HepG2 (cell line): ENCODE data around the gene PTPRCAP. TPM values are rescaled to one million over a fixed set of nuclear protein-coding genes. Genes with fewer than 3 reads are reported as not detected.

Experiments
- ATAC-seq: fragments of 200-7000 bp; cut with Tn5 transposase; 3 replicates; pipeline ENCODE4 v1.9.1; 2020; ENCODE audit warnings: mild to moderate bottlenecking, moderate library complexity
- BruUV-seq: library from RNA; stranded (reverse); fragments of 400-500 nt; replicated peaks from 2 replicates; lab custom pipeline; 2021; lab: Mats Ljungman, UMichigan
- CTCF ChIA-PET: fragments of 300-600 bp; formaldehyde crosslinking; extraction: SDS; loops from one replicate; lab custom pipeline; 2021; ENCODE audit warnings: low total read pairs, inconsistent platforms, low intra/inter-chr PET ratio; lab: Yijun Ruan, JAX
- POLR2A ChIA-PET: fragments of 350-600 bp; sonication (Branson Sonifier 250); formaldehyde crosslinking; loops from one replicate; lab custom pipeline; 2020; ENCODE audit warnings: antibody characterized with exemption, inconsistent platforms; lab: Yijun Ruan, JAX
- DNase-seq: peaks from one replicate; pipeline ENCODE4 v3.0.0-alpha.2; 2015; ENCODE audit warnings: low spot score
- FAIRE-seq: peaks from 3 replicates; lab custom pipeline; 2011; peaks lifted over from hg19 to GRCh38; lab: Jason Lieb, UNC
- H2AFZ ChIP-seq: one replicate; pipeline ENCODE4 v1.6.1; 2011; ENCODE audit warnings: low read length, inconsistent platforms
- H3K27ac ChIP-seq: fragments of 300-600 bp; 3 replicates; pipeline ENCODE4 v1.8.0; 2011; ENCODE audit warnings: mixed run types, mild to moderate bottlenecking, mixed read lengths, low read length, inconsistent platforms; ENCODE audit not compliant: insufficient read depth; ENCODE audit errors: extremely low read length
- H3K27me3 ChIP-seq, 2 experiments: fragments of 200-600 bp in 1 of 2; 2 replicates in 1 of 2; 3 replicates in 1 of 2; pipeline versions ENCODE4 v1.6.0 to v1.8.0; 2011; ENCODE audit warnings: low read length in 2 of 2, mild to moderate bottlenecking in 2 of 2, moderate library complexity in 2 of 2, inconsistent platforms in 1 of 2; ENCODE audit not compliant: insufficient read depth in 2 of 2, control insufficient read depth in 1 of 2
- H3K36me3 ChIP-seq, 2 experiments: fragments of 200-600 bp in 1 of 2; replicated peaks in 1 of 2; 2 replicates in 1 of 2; 3 replicates in 1 of 2; pipeline versions ENCODE4 v1.5.1 to v1.8.0; 2011; ENCODE audit warnings: low read length in 2 of 2, inconsistent platforms in 1 of 2; ENCODE audit not compliant: insufficient read depth in 2 of 2, control insufficient read depth in 1 of 2
- H3K4me1 ChIP-seq: 2 replicates; pipeline ENCODE4 v1.5.1; 2012; ENCODE audit warnings: low read length, inconsistent platforms; ENCODE audit not compliant: insufficient read depth
- H3K4me2 ChIP-seq: 2 replicates; pipeline ENCODE4 v1.6.0; 2011; ENCODE audit warnings: low read depth, low read length, inconsistent platforms
- H3K4me3 ChIP-seq, 3 experiments: fragments of 200-600 bp in 1 of 3; sonication (generic), shearing (Covaris generic) in 1 of 3; replicated peaks in 1 of 3; 2 replicates each; pipeline ENCODE4 v1.5.1; 2011 to 2016; ENCODE audit warnings: low read length in 3 of 3, inconsistent platforms in 2 of 3, low read depth in 2 of 3, mild to moderate bottlenecking in 2 of 3, control low read depth in 1 of 3, mixed read lengths in 1 of 3; ENCODE audit not compliant: insufficient read depth in 1 of 3
- H3K79me2 ChIP-seq: one replicate; pipeline ENCODE4 v1.6.1; 2011; ENCODE audit warnings: low read length, inconsistent platforms; ENCODE audit not compliant: insufficient read depth
- H3K9ac ChIP-seq: 2 replicates; pipeline ENCODE4 v1.6.0; 2011; ENCODE audit warnings: mild to moderate bottlenecking, low read depth, low read length, inconsistent platforms; ENCODE audit not compliant: insufficient read depth
- H3K9me3 ChIP-seq: 2 replicates; pipeline ENCODE4 v1.5.1; 2012; ENCODE audit warnings: mild to moderate bottlenecking, low read length
- H4K20me1 ChIP-seq: 2 replicates; pipeline ENCODE4 v1.6.0; 2011; ENCODE audit warnings: inconsistent platforms, mild to moderate bottlenecking, low read length, moderate library complexity; ENCODE audit not compliant: insufficient read depth
- ARNTL ChIP-seq: sonication (generic); formaldehyde crosslinking; IDR thresholded peaks from 2 replicates; pipeline ENCODE4 v1.4.0; 2020; ENCODE audit warnings: mild to moderate bottlenecking, missing genetic modification reagents
- ESRRA ChIP-seq: sonication (generic); formaldehyde crosslinking; IDR thresholded peaks from 2 replicates; pipeline ENCODE4 v1.5.1; 2020; ENCODE audit warnings: mild to moderate bottlenecking, low read depth, missing genetic modification reagents
- GLI4 ChIP-seq: sonication (generic); formaldehyde crosslinking; IDR thresholded peaks from 2 replicates; pipeline ENCODE4 v1.5.1; 2020; ENCODE audit warnings: missing genetic modification reagents, mild to moderate bottlenecking, moderate library complexity, borderline replicate concordance
- KLF6 ChIP-seq: IDR thresholded peaks from 2 replicates; pipeline ENCODE4 v1.8.0; 2016; ENCODE audit warnings: missing biosample characterization, missing genetic modification reagents
- NR2F6 ChIP-seq, 2 experiments: IDR thresholded peaks; 2 replicates each; pipeline ENCODE4 v1.6.1; 2016; ENCODE audit warnings: antibody characterized with exemption in 1 of 2, mild to moderate bottlenecking in 1 of 2
- SCMH1 ChIP-seq: sonication (generic); formaldehyde crosslinking; IDR thresholded peaks from 2 replicates; pipeline ENCODE4 v1.9.0; 2021; ENCODE audit warnings: missing genetic modification reagents, mild to moderate bottlenecking, borderline replicate concordance
- SIX1 ChIP-seq: sonication (generic); formaldehyde crosslinking; IDR thresholded peaks from 2 replicates; pipeline ENCODE4 v1.4.0; 2020; ENCODE audit warnings: missing genetic modification reagents, borderline replicate concordance
- SOX6 ChIP-seq, 2 experiments: fragments of 450-650 bp in 1 of 2; sonication (generic) in 1 of 2; formaldehyde crosslinking in 1 of 2; IDR thresholded peaks; 2 replicates each; pipeline versions ENCODE4 v1.4.0 to v1.6.1; 2017 to 2020; ENCODE audit warnings: antibody characterized with exemption in 1 of 2, mild to moderate bottlenecking in 1 of 2, missing genetic modification reagents in 1 of 2
- SSRP1 ChIP-seq: IDR thresholded peaks from 2 replicates; pipeline ENCODE4 v1.6.1; 2016; ENCODE audit warnings: control low read depth
- SUZ12 ChIP-seq: fragments of 150-350 bp; IDR thresholded peaks from 2 replicates; pipeline ENCODE4 v1.6.1; 2014; ENCODE audit warnings: low read depth, low read length
- TARDBP ChIP-seq: sonication (generic); formaldehyde crosslinking; IDR thresholded peaks from 2 replicates; pipeline ENCODE4 v1.8.0; 2022; ENCODE audit warnings: mild to moderate bottlenecking, missing genetic modification reagents
- YEATS2 ChIP-seq: sonication (generic); formaldehyde crosslinking; IDR thresholded peaks from 2 replicates; pipeline ENCODE4 v1.4.0; 2020; ENCODE audit warnings: missing genetic modification reagents, borderline replicate concordance
- ZBTB14 ChIP-seq: sonication (generic); formaldehyde crosslinking; IDR thresholded peaks from 2 replicates; pipeline ENCODE4 v1.4.0; 2020; ENCODE audit warnings: missing genetic modification reagents
- ZBTB7B ChIP-seq: sonication (generic); formaldehyde crosslinking; IDR thresholded peaks from 2 replicates; pipeline ENCODE4 v1.4.0; 2020; ENCODE audit warnings: missing genetic modification reagents
- ZNF136 ChIP-seq: sonication (generic); formaldehyde crosslinking; IDR thresholded peaks from 2 replicates; pipeline ENCODE4 v1.8.1; 2022; ENCODE audit warnings: low read depth, mild to moderate bottlenecking, moderate library complexity, missing genetic modification reagents
- ZNF7 ChIP-seq: IDR thresholded peaks from 2 replicates; pipeline ENCODE4 v1.6.1; 2016; ENCODE audit warnings: missing biosample characterization, missing genetic modification reagents
- ZNF775 ChIP-seq: sonication (generic); formaldehyde crosslinking; IDR thresholded peaks from 2 replicates; pipeline ENCODE4 v1.4.0; 2020; ENCODE audit warnings: missing genetic modification reagents, mild to moderate bottlenecking, moderate library complexity, borderline replicate concordance
- ZNF878 ChIP-seq: sonication (generic); formaldehyde crosslinking; IDR thresholded peaks from 2 replicates; pipeline ENCODE4 v1.8.1; 2023; ENCODE audit warnings: mild to moderate bottlenecking, missing genetic modification reagents, moderate library complexity
- WGBS: methylation state at CpG from one replicate; pipeline ENCODE4 v1.1.6; 2017; ENCODE audit warnings: low lambda C conversion rate; 5-methylcytosine and 5-hydroxymethylcytosine counted together
- in situ Hi-C: cut with HindIII; loops from 2 replicates; pipeline ENCODE4 v1.10.0; 2017; ENCODE audit warnings: low pct_unique_long_range_greater_than_20kb; ENCODE audit not compliant: extremely low pct_ligation_motif_present
- intact Hi-C: fragments of 100-400 bp; cut with micrococcal nuclease; formaldehyde crosslinking; loops from one replicate; pipeline ENCODE4 v1.10.0; 2022; ENCODE audit not compliant: unreplicated experiment
- polyA plus RNA-seq, 8 experiments: library from polyadenylated mRNA; depleted of rRNA in 3 of 8; stranded (reverse) in 7 of 8; unstranded in 1 of 8; fragments of >200 nt; fragmentation: Illumina TruSeq in 4 of 8; extraction: Trizol in 4 of 8; gene quantifications; 2 replicates each; pipeline versions ENCODE4 v1.2.1 to v1.2.3, GENCODE V29; 2011 to 2016; ENCODE audit warnings: low read depth in 4 of 8, missing spikeins in 1 of 8, mixed read lengths in 1 of 8; ENCODE audit not compliant: insufficient read depth in 1 of 8
- total RNA-seq, 5 experiments: library from RNA; depleted of rRNA; stranded (reverse); fragments of >200 nt; fragmentation: Illumina TruSeq; extraction: Trizol; gene quantifications; 2 replicates each; pipeline ENCODE4 v1.2.3, GENCODE V29; 2016; ENCODE audit warnings: low read depth in 1 of 5

The PTPRCAP gene
- total and polyA plus RNA-seq, 2 of the 13 experiments (the other 11 are each of a cell fraction or from before 2014, with no cell fraction given), result 0.60 to 0.70 TPM

DNA sequence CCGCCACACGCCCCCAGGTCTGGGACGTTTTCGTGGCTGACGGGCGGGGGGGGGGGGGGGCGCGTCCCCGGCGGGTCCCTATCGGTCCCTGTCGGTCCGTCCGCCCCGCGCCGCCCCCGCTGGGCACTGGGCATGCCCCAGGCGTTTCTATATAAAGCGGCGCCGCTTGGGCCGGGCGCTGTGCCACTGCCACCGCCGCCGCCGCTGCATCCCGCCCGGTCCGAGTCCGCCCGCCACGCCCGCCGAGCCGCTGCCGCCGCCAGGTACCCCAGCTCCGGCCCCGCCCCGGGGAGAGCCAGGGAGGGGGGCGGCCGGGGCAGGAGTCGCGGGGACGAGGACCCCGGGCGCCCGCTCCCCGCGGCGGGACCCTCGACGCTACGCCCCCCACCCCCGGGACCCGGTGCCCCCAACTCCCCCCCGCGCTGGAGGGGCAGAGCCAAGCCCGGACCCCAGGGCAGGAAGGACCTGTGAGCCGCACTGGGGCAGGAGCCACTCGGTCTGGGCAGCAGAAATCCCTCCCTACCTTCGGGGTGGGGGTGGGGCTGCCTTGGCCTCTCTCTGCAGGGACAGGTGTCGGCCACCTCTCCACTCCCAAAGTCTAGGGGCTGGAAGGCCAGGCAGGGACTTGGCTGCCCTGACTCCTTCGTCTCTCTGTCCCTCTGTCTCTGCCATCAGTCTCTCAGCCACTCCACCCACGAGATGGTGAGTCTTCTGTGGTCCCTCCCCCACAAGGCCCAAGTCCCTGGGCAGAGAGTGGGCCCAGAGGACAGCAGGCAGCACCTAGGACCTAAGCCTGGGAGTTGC is 21.8 kb downstream of the PTPRCAP start, which contains the start of gene CARNS1:
TSS of gene CARNS1 (plus strand) at position 178 of the 804 bp plus-strand sequence. CDS start at position 700, 522 bp downstream.
- DNase-seq, result no peak
- ChIA-PET POLR2A (interaction anchor here (0.6 kb wide), 1 partner anchor 792 kb away, joined by 3 read pairs; no protein-coding TSS in a partner anchor), CTCF (no interaction called here)
- Histone ChIP-seq H2AFZ (no peak within 1 kb of the TSS), H3K27ac (no peak within 1 kb of the TSS), H4K20me1 (no peaks in the 10 kb centered on the region), H3K79me2 (no peaks in the 10 kb centered on the region), H3K36me3 (no peaks in the 10 kb centered on the region), H3K9me3 (no peaks in the 10 kb centered on the region), H3K9ac (no peak within 1 kb of the TSS), H3K4me2 (peak within 1 kb of the TSS; percentile 64; the same call in 1 of the 2 replicates), H3K27me3 (peaks cover 11 to 74% of the 10 kb centered on the region in 2 experiments; a peak in 4 of 5 replicates), H3K4me1 (peaks cover 70% of the 10 kb centered on the region), H3K4me3 (no peak within 1 kb of the TSS; a peak in 1 of 6 replicates)
- 22% methylated on average over 5 of the region's 67 CpGs for WGBS
- in situ Hi-C loops, result no loop called here
- ATAC-seq, result no peak
- intact Hi-C loops, result no loop called here
- BruUV-seq, result no TSS peak
- no peak for TF ChIP-seq SIX1
- TF ChIP-seq ZNF136 (CRISPR knock-in tag), result no peak
- TF ChIP-seq ESRRA (CRISPR knock-in tag), result no peak
- TF ChIP-seq ZNF775, result no peak
- TF ChIP-seq ZNF7 (CRISPR knock-in tag), result no peak
- no peak for TF ChIP-seq KLF6 (CRISPR knock-in tag)
- TF ChIP-seq NR2F6 (IDR thresholded peaks at IDR 0.05), result no peak
- no peak for TF ChIP-seq NR2F6 (CRISPR knock-in tag; IDR thresholded peaks at IDR 0.05)
- TF ChIP-seq SUZ12, result no peak
- no peak for TF ChIP-seq SCMH1 (CRISPR knock-in tag)
- no peak for TF ChIP-seq ZBTB7B (CRISPR knock-in tag)
- no peak for TF ChIP-seq SSRP1 (CRISPR knock-in tag)
- TF ChIP-seq ZBTB14 (CRISPR knock-in tag), result no peak
- no peak for TF ChIP-seq ARNTL (CRISPR knock-in tag)
- TF ChIP-seq TARDBP (CRISPR knock-in tag), result no peak
- no peak for TF ChIP-seq YEATS2
- TF ChIP-seq GLI4 (CRISPR knock-in tag), result no peak
- no peak for TF ChIP-seq ZNF878 (CRISPR knock-in tag)
- no peak for TF ChIP-seq SOX6 (IDR thresholded peaks at IDR 0.05)
- TF ChIP-seq SOX6 (CRISPR knock-in tag; IDR thresholded peaks at IDR 0.05), result no peak
- no peak for FAIRE-seq
